ENCODE data around the gene MRPL40.

Gene MRPL40

DNA sequence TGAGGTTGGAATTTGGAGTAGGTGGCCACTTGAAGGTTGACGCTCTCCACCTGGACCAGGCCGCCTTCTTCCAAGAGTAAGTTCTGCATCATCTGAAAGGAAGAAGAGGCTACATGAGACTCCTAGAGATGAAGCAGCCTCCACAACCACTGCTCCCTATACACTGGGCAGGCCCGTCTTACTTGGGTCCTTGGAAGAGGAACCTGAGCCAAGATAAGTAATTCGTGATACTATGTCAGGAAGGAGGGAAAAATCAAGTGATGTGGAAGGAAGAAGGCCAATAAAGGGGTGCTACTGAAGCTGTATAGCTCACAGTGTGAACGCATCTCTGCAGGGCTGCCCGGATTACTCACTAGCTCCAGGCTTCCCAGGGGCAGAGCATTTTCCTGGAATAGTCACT is 35.6 kb downstream of the MRPL40 start:
- TF ChIP-seq REST (IDR thresholded peaks at IDR 0.05; ENCODE audit: insufficient read depth in 1 of 2, low read depth in 2 of 2, low read length in 2 of 2) (no peak), SIN3A (IDR thresholded peaks at IDR 0.05; ENCODE audit: borderline replicate concordance, insufficient read depth, low read length) (no peak), FOXP2 (optimal IDR thresholded peaks at IDR 0.05; ENCODE audit: borderline replicate concordance, extremely low read depth, extremely low read length, insufficient read depth) (no peak), TAF1 (IDR thresholded peaks at IDR 0.05; ENCODE audit: borderline replicate concordance, insufficient read depth, low read length) (no peak), POLR2AphosphoS5 (IDR thresholded peaks at IDR 0.05; ENCODE audit: low read depth, low read length) (no peak)

DNA sequence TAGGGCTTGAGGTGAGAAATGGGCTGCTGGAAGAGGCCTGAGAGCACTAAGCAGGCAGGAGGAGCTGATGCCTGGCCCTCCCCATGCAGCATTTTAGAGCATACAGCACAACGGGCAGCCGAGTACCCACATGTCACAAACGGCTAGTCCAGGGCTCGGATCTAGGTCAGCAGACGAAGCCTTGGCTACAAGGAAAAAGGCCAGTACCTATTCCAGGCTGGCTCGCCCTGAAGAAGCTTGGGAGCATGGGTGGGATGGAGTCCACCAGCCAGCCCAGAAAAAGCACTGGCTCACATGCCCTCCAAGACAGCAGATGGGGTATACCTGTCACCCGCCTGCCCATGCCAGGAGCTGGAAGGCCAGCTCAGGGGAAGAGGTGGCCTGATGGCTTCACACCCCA is 37.1 kb downstream of the MRPL40 start:
- TF ChIP-seq TAF1 (IDR thresholded peaks at IDR 0.05; ENCODE audit: borderline replicate concordance, insufficient read depth, low read length): no peak
- TF ChIP-seq FOXP2 (optimal IDR thresholded peaks at IDR 0.05; ENCODE audit: borderline replicate concordance, extremely low read depth, extremely low read length, insufficient read depth): no peak
- TF ChIP-seq REST (IDR thresholded peaks at IDR 0.05; ENCODE audit: insufficient read depth in 1 of 2, low read depth in 2 of 2, low read length in 2 of 2): no peak
- no peak for TF ChIP-seq POLR2AphosphoS5 (IDR thresholded peaks at IDR 0.05; ENCODE audit: low read depth, low read length)

DNA sequence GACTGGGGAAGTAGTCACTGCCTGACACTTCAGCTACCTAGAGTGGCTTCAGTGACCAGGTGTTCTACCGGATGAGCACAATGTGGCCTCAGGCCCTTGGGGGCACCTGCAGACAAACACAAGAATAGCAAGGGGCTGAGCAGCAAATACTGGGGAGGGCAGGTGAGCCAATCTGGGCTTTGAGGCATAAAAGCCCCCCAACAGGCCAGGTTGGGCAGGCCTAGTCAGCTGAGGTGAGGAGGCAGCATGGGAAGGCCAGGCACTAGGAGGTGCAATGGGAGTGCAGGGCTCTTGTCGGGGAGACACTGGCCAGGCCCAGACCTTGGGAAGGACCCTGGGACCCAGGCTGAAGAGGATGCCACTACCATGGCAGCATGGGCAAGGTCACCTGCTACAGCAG is 37.7 kb downstream of the MRPL40 start:
- TF ChIP-seq TAF1 (IDR thresholded peaks at IDR 0.05; ENCODE audit: borderline replicate concordance, insufficient read depth, low read length) (no peak), SIN3A (IDR thresholded peaks at IDR 0.05; ENCODE audit: borderline replicate concordance, insufficient read depth, low read length) (no peak), FOXP2 (optimal IDR thresholded peaks at IDR 0.05; ENCODE audit: borderline replicate concordance, extremely low read depth, extremely low read length, insufficient read depth) (no peak), POLR2AphosphoS5 (IDR thresholded peaks at IDR 0.05; ENCODE audit: low read depth, low read length) (no peak), REST (IDR thresholded peaks at IDR 0.05; ENCODE audit: insufficient read depth in 1 of 2, low read depth in 2 of 2, low read length in 2 of 2) (no peak)

GRCh38 chr22:19471572-19471971 is 39.2 kb downstream of the MRPL40 start:
- TF ChIP-seq POLR2AphosphoS5 (IDR thresholded peaks at IDR 0.05; ENCODE audit: low read depth, low read length): no peak
- TF ChIP-seq REST (IDR thresholded peaks at IDR 0.05; ENCODE audit: insufficient read depth in 1 of 2, low read depth in 2 of 2, low read length in 2 of 2): no peak
- no peak for TF ChIP-seq FOXP2 (optimal IDR thresholded peaks at IDR 0.05; ENCODE audit: borderline replicate concordance, extremely low read depth, extremely low read length, insufficient read depth)
- no peak for TF ChIP-seq TAF1 (IDR thresholded peaks at IDR 0.05; ENCODE audit: borderline replicate concordance, insufficient read depth, low read length)
- TF ChIP-seq SIN3A (IDR thresholded peaks at IDR 0.05; ENCODE audit: borderline replicate concordance, insufficient read depth, low read length): no peak

DNA sequence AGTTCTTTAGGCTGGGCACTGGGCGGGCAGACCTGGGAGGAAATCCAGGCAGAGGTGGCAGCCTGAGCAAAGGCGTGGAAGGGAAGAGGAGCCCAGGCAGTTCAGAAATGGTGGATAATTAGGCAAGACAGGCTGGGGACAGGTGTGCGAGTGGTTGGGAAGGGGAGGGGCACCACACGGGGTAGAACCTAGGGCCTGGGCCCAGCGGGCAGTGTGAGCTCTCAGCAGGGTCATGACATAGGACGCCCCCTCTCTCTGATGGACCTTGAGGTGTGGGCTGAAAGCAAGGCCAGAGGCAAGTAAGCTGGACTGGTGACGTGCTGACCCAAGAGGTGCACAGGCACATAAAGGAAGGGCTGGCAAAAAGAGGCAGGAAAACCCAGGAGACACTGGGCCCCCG is 39.9 kb downstream of the MRPL40 start:
- no peak for TF ChIP-seq TAF1 (IDR thresholded peaks at IDR 0.05; ENCODE audit: borderline replicate concordance, insufficient read depth, low read length)
- TF ChIP-seq SIN3A (IDR thresholded peaks at IDR 0.05; ENCODE audit: borderline replicate concordance, insufficient read depth, low read length): no peak
- TF ChIP-seq REST (IDR thresholded peaks at IDR 0.05; ENCODE audit: insufficient read depth in 1 of 2, low read depth in 2 of 2, low read length in 2 of 2): no peak
- TF ChIP-seq FOXP2 (optimal IDR thresholded peaks at IDR 0.05; ENCODE audit: borderline replicate concordance, extremely low read depth, extremely low read length, insufficient read depth): no peak
- TF ChIP-seq POLR2AphosphoS5 (IDR thresholded peaks at IDR 0.05; ENCODE audit: low read depth, low read length): no peak

Data from PFSK-1 (cell line).